ENCODE measurements around the gene LCP2. TPM values are rescaled to one million over a fixed set of nuclear protein-coding genes. Genes with fewer than 3 reads are reported as not detected.

LCP2 gene
- total RNA-seq, 1 experiment from 2014 or later: 0.61 TPM

DNA sequence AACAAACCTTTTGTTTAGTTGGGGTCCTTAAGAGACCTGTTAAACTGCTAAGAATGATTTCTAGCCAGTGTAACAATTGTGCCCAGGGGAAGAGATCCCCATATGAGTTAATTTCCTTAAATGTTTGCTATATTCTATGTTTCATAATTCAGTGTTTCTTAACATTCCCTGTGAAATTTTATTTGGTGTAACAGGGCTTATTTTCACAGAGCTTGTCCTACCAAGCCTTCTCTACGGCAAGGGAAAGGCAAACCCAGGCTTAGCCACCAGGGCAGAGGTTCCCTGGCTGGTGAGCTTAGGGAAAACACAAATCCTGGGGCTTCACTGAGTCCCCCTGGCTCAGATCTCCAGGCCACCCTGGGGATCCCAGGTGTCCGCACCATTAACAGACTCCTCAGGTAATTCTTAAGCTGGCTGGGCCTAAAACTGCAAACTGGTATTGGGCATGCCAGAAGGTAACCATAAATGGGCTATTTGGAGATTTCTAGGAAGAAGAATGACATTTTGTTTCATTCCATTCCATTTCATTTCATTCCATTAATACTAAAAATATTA lies 17.0 kb upstream of the LCP2 start:
- Histone ChIP-seq H3K27me3 (ENCODE audit: insufficient read depth, low read length) (peaks cover 70% of the 10 kb centered on the region), H4K20me1 (ENCODE audit: insufficient read depth) (no peaks in the 10 kb centered on the region), H3K9me3 (ENCODE audit: control insufficient read depth in 1 of 2, insufficient read depth in 1 of 2, low read depth in 1 of 2, low read length in 2 of 2) (no peaks in the 10 kb centered on the region), H3K4me1 (ENCODE audit: control insufficient read depth in 1 of 2, insufficient read depth in 2 of 2, low read length in 2 of 2) (no peaks in the 10 kb centered on the region), H3K9me2 (ENCODE audit: insufficient read depth) (no peaks in the 10 kb centered on the region), H3K4me2 (ENCODE audit: low read length) (no peak overlapping the region), H3K36me3 (ENCODE audit: control insufficient read depth in 1 of 2, insufficient read depth in 2 of 2, low read length in 2 of 2) (no peaks in the 10 kb centered on the region), H3K4me3 (replicated peaks in 1 of 2; ENCODE audit: low read depth in 1 of 2, low read length in 2 of 2) (no peak overlapping the region), H3K9ac (ENCODE audit: low read length) (no peak overlapping the region), H2AFZ (ENCODE audit: low read depth, low read length, poor library complexity, severe bottlenecking) (no peak overlapping the region), H3K79me2 (ENCODE audit: insufficient read depth, low read length) (no peaks in the 10 kb centered on the region), H3K27ac (ENCODE audit: low read depth, low read length) (no peak overlapping the region)
- ChIA-PET CTCF (interaction anchor here (1.5 kb wide), 1 partner anchor 24 kb away, joined by 6 read pairs; no protein-coding TSS in a partner anchor), POLR2A (no interaction called here), RAD21 (ENCODE audit: low non-redundant PET in 1 of 2, low total read pairs in 2 of 2, uncharacterized antibody in 2 of 2, unreplicated experiment in 2 of 2) (no interaction called here)
- no peak for DNase-seq (ENCODE audit: low read depth, low spot score)
- ATAC-seq: no peak
- intact Hi-C loops (cut with micrococcal nuclease): no loop called here
- BruUV-seq (replicated peaks): no TSS peak
- TF ChIP-seq ELF1 (IDR thresholded peaks at IDR 0.05; ENCODE audit: borderline replicate concordance, low read depth) (no peak), YY1 (IDR thresholded peaks at IDR 0.05; ENCODE audit: extremely low read depth, insufficient replicate concordance, low read depth, low read length) (no peak), ZNF274 (IDR thresholded peaks at IDR 0.05; ENCODE audit: low read depth, low read length) (no peak)

DNA sequence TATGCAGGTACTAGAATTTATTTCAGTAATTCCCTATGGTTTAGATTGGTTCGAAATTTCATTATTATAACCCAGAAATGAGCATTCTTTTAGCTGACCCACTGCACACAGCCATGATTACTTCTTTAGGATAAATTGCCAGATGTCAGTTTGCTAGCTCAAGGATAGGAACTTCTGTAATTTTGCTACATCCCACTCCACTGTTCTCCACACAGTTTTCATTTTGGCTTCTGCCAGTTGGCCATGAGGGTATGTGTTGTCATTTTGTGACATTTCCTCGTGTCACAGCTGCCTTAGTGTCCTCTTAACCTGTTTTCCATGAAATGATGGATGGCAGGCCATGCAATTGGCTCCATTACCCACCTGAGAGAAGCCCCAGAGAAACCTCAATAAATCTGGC lies 16.2 kb upstream of the LCP2 start:
- no peak overlapping the region for H3K27ac ChIP-seq (ENCODE audit: low read depth, low read length)
- POLR2A ChIA-PET: no interaction called here
- BruUV-seq (replicated peaks): no TSS peak
- RAD21 ChIA-PET (ENCODE audit: low non-redundant PET in 1 of 2, low total read pairs in 2 of 2, uncharacterized antibody in 2 of 2, unreplicated experiment in 2 of 2): no interaction called here
- H2AFZ ChIP-seq (ENCODE audit: low read depth, low read length, poor library complexity, severe bottlenecking): no peak overlapping the region
- no peaks in the 10 kb centered on the region for H3K4me1 ChIP-seq (ENCODE audit: control insufficient read depth in 1 of 2, insufficient read depth in 2 of 2, low read length in 2 of 2)
- intact Hi-C loops (cut with micrococcal nuclease): no loop called here
- ATAC-seq (no peak), DNase-seq (ENCODE audit: low read depth, low spot score) (no peak)
- H3K9me2 ChIP-seq (ENCODE audit: insufficient read depth): no peaks in the 10 kb centered on the region
- H3K36me3 ChIP-seq (ENCODE audit: control insufficient read depth in 1 of 2, insufficient read depth in 2 of 2, low read length in 2 of 2): no peaks in the 10 kb centered on the region
- H3K9me3 ChIP-seq (ENCODE audit: control insufficient read depth in 1 of 2, insufficient read depth in 1 of 2, low read depth in 1 of 2, low read length in 2 of 2): no peaks in the 10 kb centered on the region
- H3K79me2 ChIP-seq (ENCODE audit: insufficient read depth, low read length): no peaks in the 10 kb centered on the region
- CTCF ChIA-PET: interaction anchor here (1.5 kb wide), 1 partner anchor 25 kb away, joined by 6 read pairs; no protein-coding TSS in a partner anchor
- H3K9ac ChIP-seq (ENCODE audit: low read length): no peak overlapping the region
- no peak overlapping the region for H3K4me2 ChIP-seq (ENCODE audit: low read length)
- peaks cover 62% of the 10 kb centered on the region for H3K27me3 ChIP-seq (ENCODE audit: insufficient read depth, low read length)
- H3K4me3 ChIP-seq (replicated peaks in 1 of 2; ENCODE audit: low read depth in 1 of 2, low read length in 2 of 2): no peak overlapping the region
- no peaks in the 10 kb centered on the region for H4K20me1 ChIP-seq (ENCODE audit: insufficient read depth)
- no peak for TF ChIP-seq RAD21 (IDR thresholded peaks at IDR 0.05; ENCODE audit: low read depth)
- TF ChIP-seq, protein P1, sequence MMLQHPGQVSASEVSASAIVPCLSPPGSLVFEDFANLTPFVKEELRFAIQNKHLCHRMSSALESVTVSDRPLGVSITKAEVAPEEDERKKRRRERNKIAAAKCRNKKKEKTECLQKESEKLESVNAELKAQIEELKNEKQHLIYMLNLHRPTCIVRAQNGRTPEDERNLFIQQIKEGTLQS (IDR thresholded peaks at IDR 0.05): no peak
- TF ChIP-seq, protein P2, sequence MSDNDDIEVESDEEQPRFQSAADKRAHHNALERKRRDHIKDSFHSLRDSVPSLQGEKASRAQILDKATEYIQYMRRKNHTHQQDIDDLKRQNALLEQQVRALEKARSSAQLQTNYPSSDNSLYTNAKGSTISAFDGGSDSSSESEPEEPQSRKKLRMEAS (IDR thresholded peaks at IDR 0.05): no peak
- no peak for TF ChIP-seq ZFX (IDR thresholded peaks at IDR 0.05)
- no peak for TF ChIP-seq YY1 (IDR thresholded peaks at IDR 0.05; ENCODE audit: extremely low read depth, insufficient replicate concordance, low read depth, low read length)
- TF ChIP-seq SRF (IDR thresholded peaks at IDR 0.05; ENCODE audit: low read depth): no peak
- TF ChIP-seq FOSL1 (IDR thresholded peaks at IDR 0.05; ENCODE audit: low read depth): no peak
- TF ChIP-seq ZNF274 (IDR thresholded peaks at IDR 0.05; ENCODE audit: low read depth, low read length): no peak
- no peak for TF ChIP-seq ELF1 (IDR thresholded peaks at IDR 0.05; ENCODE audit: borderline replicate concordance, low read depth)
- no peak for TF ChIP-seq EZH2phosphoT487 (IDR thresholded peaks at IDR 0.05; ENCODE audit: borderline replicate concordance)
- no peak for TF ChIP-seq CEBPB (IDR thresholded peaks at IDR 0.05; ENCODE audit: low read depth)
- TF ChIP-seq, protein P3, sequence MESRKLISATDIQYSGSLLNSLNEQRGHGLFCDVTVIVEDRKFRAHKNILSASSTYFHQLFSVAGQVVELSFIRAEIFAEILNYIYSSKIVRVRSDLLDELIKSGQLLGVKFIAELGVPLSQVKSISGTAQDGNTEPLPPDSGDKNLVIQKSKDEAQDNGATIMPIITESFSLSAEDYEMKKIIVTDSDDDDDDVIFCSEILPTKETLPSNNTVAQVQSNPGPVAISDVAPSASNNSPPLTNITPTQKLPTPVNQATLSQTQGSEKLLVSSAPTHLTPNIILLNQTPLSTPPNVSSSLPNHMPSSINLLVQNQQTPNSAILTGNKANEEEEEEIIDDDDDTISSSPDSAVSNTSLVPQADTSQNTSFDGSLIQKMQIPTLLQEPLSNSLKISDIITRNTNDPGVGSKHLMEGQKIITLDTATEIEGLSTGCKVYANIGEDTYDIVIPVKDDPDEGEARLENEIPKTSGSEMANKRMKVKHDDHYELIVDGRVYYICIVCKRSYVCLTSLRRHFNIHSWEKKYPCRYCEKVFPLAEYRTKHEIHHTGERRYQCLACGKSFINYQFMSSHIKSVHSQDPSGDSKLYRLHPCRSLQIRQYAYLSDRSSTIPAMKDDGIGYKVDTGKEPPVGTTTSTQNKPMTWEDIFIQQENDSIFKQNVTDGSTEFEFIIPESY (IDR thresholded peaks at IDR 0.05; ENCODE audit: extremely low read depth, insufficient replicate concordance, low read length): no peak
- TF ChIP-seq TCF7L2 (IDR thresholded peaks at IDR 0.05; ENCODE audit: borderline replicate concordance, extremely low read depth, insufficient read depth, insufficient read length): no peak
- TF ChIP-seq SP1 (IDR thresholded peaks at IDR 0.05; ENCODE audit: low read depth): no peak
- no peak for TF ChIP-seq EZH2 (IDR thresholded peaks at IDR 0.05)
- TF ChIP-seq CBX3 (IDR thresholded peaks at IDR 0.05; ENCODE audit: low read depth): no peak
